Fibroblast of mammary gland (primary cell): ENCODE results near the gene SH3BP4.

Source experiments
- DNase-seq: peaks from one replicate; pipeline ENCODE4 v3.0.0-alpha.2; 2010; ENCODE audit warnings: low read depth
- H3K4me3 ChIP-seq: 2 replicates; pipeline ENCODE4 v1.5.1; 2011; ENCODE audit warnings: low read depth, mild to moderate bottlenecking, low read length, moderate library complexity; ENCODE audit not compliant: control insufficient read depth
- CTCF ChIP-seq: conservative IDR thresholded peaks from 2 replicates; pipeline ENCODE4 v1.5.1; 2011; ENCODE audit warnings: low read depth, low read length, inconsistent platforms; ENCODE audit not compliant: control insufficient read depth, insufficient read depth

SH3BP4 gene

GRCh38 chr2:234952270-234953115 lies 676 bp downstream of the SH3BP4 start:
- peak overlapping the region; percentile 76 for H3K4me3 ChIP-seq
- TF ChIP-seq CTCF: no peak
- DNase-seq: no peak

- TF ChIP-seq CTCF: no peak
- peak overlapping the region; percentile 76 for H3K4me3 ChIP-seq
- DNase-seq: peak; percentile 33
These were observed 1.6 kb downstream of the SH3BP4 start for GRCh38 chr2:234953116-234954031.

DNA sequence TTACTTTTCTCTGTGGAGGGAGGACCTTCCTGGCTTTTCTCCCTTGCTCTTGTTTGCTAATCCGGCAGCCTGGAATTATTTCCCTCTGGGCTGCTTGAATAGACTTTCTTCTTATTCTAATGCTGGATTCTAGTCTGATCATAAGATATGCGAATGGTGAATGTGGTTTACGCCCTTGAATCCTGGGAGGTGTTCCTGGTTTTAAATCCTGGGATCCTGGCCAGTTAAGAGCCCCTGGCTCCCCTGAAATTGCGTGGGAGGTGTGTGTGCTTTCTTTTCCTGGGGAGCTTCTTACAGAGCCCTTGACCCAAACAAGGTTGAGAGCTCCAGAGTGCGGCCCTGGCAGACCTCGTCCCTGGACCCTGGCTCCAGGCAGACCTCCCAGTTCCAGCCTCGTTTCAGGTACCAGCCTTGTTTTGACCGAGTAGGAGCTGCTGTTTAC lies 2.8 kb downstream of the SH3BP4 start:
- TF ChIP-seq CTCF: no peak

DNA sequence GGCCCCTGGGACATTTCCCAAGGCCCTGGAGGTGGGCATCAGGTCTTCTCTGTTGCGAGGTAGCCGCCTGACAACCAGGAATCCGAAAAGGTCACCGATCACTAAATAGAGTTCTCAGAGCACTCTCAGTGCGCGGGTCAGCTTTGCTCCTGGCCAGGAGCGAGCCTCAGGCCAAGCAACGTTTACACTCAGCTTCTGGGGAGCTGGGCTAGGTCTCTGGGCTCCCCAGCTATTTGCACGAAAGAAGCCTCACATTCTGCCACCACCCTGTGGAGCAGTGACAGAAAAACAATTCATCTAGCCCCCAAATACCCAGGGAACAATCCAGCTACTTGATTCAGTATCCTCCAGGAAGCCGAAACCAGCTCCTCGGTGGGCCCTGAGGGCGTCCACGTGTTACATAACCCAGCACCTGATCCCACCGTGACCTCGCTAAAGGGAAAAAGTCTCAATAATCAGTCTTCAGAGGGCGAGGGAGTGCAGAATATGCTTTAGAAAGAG lies 3.3 kb downstream of the SH3BP4 start:
- H3K4me3 ChIP-seq: no peak overlapping the region
- no peak for TF ChIP-seq CTCF
- DNase-seq: no peak

More for the DNA sequence above, 2.8 kb downstream of the SH3BP4 start:
- peak overlapping the region; percentile 76 for H3K4me3 ChIP-seq
- peak; percentile 83 for DNase-seq

- no peak for DNase-seq
- TF ChIP-seq CTCF: no peak
- H3K4me3 ChIP-seq: no peak overlapping the region
These were observed 4.2 kb downstream of the SH3BP4 start for GRCh38 chr2:234955971-234956509.

GRCh38 chr2:234957834-234958135 lies 6.0 kb downstream of the SH3BP4 start:
- no peak for TF ChIP-seq CTCF
- no peak overlapping the region for H3K4me3 ChIP-seq
- no peak for DNase-seq
